HG03045 (cell line): ENCODE data around the gene TM9SF4.
"Not testable (repeated sequence)": the region's sequence is repeated elsewhere in the genome, so short reads cannot be mapped to it uniquely, and the experiment has no call there.

ENCODE experiments used
- ATAC-seq: cut with Tn5 transposase; IDR thresholded peaks from one replicate; pipeline ENCODE4 v1.9.1; 2021; ENCODE audit warnings: mild to moderate bottlenecking, moderate library complexity; ENCODE audit not compliant: unreplicated experiment

The TM9SF4 gene

GRCh38 chr20:32188376-32189122 is 79.0 kb downstream of the TM9SF4 start:
- ATAC-seq = no peak

DNA sequence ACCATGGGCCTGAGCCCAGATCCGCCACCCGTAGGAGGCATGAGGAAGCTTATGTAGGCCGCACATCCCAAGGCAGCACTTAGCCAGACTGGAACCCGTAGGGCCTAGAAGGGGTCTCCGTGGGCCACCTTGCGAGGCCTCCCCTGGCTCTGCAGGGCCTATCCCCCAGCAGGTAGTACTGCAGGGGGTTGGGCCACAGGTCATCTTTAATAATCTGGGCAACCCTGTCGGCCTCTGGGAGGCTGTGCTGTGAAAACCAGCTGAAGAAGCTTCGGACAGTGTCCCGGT is 79.6 kb downstream of the TM9SF4 start:
- no peak for ATAC-seq

DNA sequence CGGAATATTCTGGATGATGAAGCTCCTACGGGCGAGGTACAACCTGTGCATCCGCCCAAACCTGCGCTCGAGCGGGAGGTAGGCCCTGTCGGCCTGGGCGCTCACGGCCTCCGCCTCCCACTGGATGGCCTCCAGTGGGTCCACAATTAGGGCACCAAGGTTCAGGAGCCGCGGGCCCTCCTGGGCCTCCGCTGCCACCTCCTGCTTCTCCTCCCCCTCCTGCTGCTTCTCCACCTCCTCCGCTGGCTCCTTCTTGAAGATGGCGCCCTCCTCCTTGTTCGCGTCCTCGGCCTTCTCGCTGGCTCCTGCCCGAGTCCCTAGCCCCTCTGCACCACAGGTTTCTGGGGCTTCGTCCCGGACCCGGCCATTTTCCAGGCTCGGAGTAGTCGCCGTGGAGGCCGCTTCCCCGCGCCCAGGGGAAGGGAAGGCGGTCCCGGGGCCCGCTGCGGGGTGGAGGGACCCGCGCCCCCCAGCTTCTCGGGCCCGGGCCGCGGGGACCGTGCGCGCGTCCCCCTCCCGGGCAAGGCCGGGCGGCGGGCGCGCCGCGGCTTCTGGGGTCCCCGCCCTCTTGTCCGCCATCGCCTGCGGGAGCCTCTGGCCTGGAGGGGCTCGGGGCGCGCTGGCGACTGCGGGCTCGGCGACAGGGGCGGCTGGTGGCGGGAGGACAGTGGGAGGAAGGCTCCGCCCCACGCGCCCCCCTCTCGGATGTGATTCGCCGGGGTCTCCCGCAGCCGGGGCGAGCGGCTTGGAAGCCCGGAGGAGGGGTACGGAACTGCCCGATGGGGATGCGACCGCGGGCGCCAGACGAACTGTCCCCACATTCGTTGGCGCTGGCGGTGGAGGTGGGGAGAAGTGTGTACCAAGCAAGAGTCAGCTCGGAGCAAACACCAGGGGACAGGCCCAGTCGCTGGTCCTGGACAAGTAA is 80.4 kb downstream of the TM9SF4 start:
- no peak for ATAC-seq

DNA sequence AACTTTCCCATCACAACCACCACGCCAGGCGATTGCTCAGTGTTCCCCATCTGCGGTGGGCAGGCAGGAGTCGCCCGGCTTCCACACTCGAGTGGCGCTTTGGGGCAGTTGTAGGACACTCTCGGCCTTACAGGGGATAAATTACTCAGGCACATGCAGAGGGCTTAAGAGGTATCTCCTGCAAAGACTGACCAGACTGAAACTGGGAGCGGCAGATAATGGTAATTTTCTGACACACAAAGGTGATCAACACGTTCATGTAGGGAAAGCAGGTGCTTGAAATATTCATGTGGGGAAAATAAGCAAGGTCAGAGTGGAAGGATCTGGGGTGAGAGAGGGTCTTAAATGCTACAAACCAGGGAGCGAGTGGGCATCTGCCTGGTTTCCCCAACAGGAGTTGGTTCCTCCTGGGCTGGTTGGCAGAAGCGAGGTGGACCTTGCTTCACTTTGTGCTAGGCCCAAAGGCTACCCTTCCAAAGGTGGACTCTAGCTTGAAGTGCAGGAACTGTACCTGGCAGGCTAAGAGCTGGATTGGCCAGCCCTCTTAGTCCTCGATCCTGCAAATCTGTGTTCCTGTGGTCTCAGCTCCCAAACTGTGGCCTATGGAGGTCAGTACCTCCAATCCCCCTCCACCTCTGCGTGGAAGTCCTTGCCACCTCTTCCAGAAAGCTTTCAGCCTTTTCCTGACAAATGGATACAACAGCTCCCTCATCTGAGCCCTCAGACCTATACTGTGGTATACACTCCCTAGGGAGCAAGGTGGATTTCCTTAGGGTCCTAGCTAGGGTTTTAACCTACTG is 81.3 kb downstream of the TM9SF4 start:
- no peak for ATAC-seq

- no peak for ATAC-seq
Observed at GRCh38 chr20:32191422-32191821, 81.9 kb downstream of the TM9SF4 start.

- ATAC-seq = no peak
Observed at GRCh38 chr20:32191873-32192272, 82.4 kb downstream of the TM9SF4 start.

- ATAC-seq = no peak
Observed at GRCh38 chr20:32192698-32193097, 83.2 kb downstream of the TM9SF4 start.

DNA sequence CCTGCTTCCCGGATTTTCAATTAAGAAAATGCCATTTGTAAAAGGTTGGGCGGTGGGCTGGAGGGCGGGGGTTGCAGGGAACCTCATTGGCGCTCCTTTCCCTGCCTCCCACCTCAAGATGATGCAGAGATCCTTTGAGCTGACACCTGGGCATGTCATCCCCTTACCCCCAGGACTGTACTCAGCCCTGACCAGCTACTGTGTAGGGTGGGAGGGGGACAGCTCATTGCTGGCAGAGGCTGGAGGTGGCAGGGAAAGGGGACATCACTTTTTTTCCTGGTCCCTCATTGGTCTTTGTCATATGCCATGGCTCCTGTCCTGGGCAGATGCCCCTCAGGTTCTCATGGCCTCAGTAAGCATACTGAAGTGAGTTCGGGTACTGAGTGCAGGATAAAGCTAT is 83.8 kb downstream of the TM9SF4 start:
- not testable (repeated sequence) for ATAC-seq

DNA sequence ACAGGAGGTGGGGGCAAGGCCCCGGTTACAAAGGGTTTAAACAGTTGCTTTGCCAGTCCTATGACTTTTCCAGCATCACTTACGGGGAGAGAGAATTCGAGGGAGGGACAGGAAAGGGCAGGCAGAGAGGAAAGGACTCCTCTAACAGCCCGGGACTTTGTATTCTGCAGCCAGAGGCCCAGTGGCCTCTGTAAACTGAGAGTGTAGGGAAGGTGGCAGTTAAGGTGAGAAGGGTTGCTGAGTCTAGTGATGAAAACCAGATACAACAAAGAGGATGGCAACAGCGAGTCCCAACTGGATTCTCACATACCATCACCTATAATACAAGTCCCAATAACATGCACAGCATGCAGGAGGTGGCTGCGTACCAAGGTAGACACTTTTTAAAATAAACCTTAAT is 84.5 kb downstream of the TM9SF4 start:
- no peak for ATAC-seq

- ATAC-seq = no peak
Observed at GRCh38 chr20:32195581-32195980, 86.1 kb downstream of the TM9SF4 start.

DNA sequence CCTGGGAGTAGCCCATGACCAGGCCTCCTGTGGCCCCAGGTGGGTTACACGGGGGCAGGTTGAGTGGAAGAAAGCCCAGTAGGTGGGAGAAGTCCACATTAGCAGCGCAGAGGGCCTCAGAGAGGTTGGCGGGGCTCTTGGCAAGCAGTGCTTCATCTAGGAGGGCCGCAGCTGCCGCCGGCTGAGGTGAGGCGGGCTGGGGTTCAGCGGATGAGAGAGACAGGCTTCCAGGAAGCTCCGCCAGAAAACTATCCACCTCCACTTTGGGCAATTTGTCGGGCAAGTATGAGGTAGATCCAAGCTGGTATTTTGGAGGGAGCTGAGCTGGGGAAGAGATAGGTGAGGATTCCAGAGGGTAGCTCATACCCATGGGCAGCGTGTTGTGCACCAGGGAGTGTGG is 87.1 kb downstream of the TM9SF4 start:
- not testable (repeated sequence) for ATAC-seq

- ATAC-seq = not testable (repeated sequence)
Observed at GRCh38 chr20:32197136-32197535, 87.6 kb downstream of the TM9SF4 start.

- no peak for ATAC-seq
Observed at GRCh38 chr20:32199006-32199405, 89.5 kb downstream of the TM9SF4 start.

GRCh38 chr20:32201296-32201976 is 91.9 kb downstream of the TM9SF4 start:
- no peak for ATAC-seq

- ATAC-seq = no peak
Observed at GRCh38 chr20:32201977-32202363, 92.5 kb downstream of the TM9SF4 start.

DNA sequence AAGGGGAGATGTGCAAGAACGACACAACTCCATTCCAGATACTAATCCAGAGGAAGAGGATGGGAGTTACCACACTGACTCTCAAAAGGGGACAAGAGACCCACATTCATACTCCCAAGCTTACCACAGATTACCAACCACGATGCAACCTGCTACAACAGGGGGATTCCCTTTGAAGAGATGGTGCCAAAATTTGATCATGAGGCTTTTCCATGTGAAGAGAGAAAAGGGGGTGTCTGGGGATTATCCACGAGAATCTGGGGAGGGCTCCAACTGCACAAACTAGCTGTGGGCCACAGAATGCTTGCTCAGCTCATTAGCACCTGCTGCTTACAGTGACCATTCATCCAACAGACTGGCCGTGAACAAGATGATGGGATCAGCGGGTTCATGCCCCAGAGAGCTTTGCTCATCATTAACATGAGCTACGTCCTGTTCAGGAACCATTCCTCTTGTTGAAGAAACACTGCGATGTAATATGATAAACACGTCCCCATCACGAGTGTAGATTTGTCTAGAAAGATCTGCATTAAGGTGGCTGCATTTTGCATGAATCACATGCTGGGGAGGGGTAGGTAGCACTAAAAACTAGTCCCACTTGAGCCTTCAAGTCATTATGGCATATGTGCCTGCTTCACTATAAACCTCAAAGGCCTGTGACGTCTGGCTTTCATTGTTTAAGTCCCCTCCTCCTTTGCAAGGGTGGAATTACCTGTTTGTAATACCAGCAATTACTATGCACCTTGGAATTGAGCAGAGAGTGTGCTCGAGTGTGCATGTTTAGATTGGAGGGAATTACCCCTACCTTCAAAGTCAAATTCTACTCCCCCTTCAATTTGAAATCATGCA is 94.1 kb downstream of the TM9SF4 start:
- no peak for ATAC-seq

GRCh38 chr20:32204205-32205109 is 94.9 kb downstream of the TM9SF4 start:
- no peak for ATAC-seq

DNA sequence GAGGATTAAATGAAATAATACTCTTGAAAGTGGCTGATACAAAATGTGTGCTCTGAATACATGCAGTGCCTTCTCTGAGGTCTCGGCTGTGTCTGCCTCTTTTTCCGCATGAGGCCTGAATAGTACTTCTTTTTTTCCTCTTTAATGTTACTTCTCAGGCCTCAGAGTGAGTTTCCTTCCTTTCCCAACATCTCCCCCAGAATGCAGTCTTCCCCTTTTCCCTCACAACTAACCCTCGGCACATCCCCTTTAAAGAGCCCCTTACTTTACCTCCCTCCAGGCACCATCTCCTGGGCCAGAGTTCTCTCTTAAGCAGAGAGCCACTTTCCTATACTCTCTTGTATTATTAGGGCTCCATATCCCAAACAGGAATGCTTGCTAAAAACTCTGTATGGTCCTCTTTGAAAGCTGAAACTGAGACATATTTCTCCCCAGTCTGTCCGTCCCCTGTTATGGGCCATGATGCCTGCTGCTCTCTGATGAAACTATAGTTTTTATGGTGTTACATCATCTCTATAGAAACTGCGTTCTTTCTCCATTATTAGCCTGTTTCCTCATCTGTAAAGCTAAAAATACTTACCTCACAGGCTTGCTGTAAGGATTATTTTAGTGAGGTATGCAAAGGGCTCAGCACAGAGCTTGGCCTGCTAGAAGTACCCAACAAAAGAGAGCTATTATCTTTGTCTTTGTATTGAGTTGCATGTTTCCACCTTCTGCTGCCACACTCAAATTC is 95.8 kb downstream of the TM9SF4 start:
- ATAC-seq = no peak
